ACHN (cell line): Measurements from ENCODE around the gene CTSD.

ENCODE experiments used
- DNase-seq: peaks from one replicate; pipeline ENCODE4 v3.0.0-alpha.2; 2015
- in situ Hi-C: cut with HindIII; loops from 2 replicates; pipeline ENCODE4 v1.10.0; 2017; ENCODE audit warnings: low sequenced_read_pairs, low pct_ligation_motif_present, low pct_unique_long_range_greater_than_20kb

Gene CTSD

DNA sequence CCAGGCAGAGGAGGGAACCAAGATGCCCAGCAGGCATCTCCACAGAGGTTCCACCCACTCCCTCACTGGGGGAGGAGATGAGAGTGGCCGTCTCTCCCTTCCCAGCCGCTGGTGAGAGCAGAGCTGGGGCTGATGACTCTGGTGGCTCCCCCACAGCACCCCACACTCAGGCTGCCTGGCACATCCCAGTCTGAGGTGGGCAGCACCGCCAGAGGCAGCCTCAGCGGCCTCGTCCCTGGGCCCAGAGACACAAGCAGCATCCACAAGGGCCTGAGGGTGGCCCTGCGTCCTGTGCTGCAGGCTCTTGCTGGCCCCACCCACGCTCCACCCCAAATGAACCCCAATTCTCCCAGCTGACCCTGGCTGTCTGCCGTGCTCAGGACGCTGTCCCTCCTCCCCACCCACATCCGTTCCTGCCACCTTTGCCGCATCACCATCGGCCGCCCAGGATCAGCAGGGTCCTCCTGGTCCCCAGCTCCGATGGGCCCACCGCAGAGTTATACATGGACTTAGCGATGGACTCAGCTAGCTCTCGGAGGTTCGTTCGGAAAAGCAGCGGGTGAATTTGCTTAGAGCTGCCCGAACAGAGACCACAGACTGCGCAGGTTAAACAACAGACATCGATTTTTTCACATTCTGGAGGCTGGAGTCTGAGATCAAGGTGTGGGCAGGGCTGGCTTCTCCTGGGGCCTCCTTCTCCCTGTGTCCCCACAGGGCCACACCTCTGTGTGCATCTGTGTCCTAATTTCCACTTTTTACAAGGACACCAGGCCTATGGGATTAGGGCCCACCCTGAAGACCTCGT, 20.2 kb upstream of the CTSD start:
- DNase-seq: no peak

GRCh38 chr11:1782831-1783724, 19.4 kb upstream of the CTSD start:
- DNase-seq: no peak
- in situ Hi-C loops: no loop called here

More for the DNA sequence above, 20.2 kb upstream of the CTSD start:
- in situ Hi-C loops: no loop called here

DNA sequence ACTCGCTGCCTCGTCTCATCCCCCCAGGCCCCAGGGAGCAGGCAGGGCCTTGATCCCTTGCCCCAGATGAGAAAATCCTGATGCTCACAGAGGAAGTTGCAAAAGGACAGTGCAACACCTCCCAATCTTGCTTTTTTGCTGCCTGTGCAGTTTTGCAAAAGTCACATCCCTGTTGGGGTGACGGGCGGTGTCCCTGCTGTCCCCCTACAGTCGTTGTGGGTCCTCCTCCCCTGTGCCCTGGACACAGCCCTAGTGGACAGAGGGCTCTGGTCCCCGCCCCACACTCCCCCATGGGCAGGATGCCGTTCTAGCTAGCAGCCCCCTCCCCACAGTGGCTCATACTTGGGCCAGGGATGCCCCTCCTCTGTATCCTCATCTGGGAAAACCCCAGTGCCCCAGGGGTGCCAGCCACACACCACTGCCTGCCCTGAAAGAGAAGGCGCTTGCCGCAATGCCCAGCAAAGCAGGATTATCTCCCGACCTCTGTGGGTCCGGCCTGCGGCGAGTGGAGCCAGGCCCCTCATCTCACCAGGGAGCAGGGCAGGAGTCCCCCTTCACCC, 18.4 kb upstream of the CTSD start:
- DNase-seq: no peak
- in situ Hi-C loops: no loop called here

- in situ Hi-C loops: no loop called here
- no peak for DNase-seq
These were observed 17.9 kb upstream of the CTSD start for GRCh38 chr11:1781593-1781975.

GRCh38 chr11:1780700-1781592, 17.2 kb upstream of the CTSD start:
- in situ Hi-C loops: no loop called here
- no peak for DNase-seq

GRCh38 chr11:1779806-1780699, 16.3 kb upstream of the CTSD start:
- in situ Hi-C loops: no loop called here

GRCh38 chr11:1779034-1779805, 15.5 kb upstream of the CTSD start:
- DNase-seq: no peak
- in situ Hi-C loops: no loop called here

More at GRCh38 chr11:1779806-1780699, 16.3 kb upstream of the CTSD start:
- DNase-seq: no peak

DNA sequence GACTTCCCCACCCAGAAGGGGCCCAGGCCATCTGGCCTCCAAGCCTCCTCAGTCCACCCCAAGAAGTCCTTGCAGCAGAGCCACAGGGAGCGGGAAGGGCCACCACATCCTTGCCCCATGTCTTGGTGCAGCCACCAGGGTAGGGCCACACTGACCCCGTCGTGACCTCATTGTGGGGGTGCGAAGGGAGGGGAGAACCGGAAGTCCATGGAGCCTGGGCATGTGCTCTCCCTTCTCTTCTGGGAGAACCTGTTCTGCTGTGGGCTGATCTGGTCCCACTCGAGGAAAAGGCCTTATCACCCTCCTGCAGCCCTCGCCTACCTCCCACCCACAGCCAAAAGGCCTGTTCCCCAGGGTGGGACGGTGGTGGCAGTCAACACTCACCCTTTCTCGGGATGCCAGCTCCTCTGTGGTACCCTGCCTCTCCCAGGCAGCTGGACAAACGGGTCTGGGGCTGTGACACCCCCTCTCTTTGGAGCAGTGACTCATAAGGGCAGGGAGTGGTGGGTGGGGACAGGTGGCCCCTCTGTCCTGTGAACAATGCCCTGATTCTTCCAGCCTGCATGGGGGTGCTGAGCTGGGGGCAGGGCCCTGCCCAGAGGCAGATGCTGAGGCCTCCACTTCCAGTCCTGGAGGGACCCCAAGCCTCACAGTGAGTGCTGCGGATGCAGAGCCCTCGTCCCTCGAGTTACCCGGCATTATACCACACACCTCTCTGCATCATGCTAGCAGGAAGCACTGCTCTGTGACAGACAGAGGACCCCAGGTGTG, 14.6 kb upstream of the CTSD start:
- in situ Hi-C loops: no loop called here

DNA sequence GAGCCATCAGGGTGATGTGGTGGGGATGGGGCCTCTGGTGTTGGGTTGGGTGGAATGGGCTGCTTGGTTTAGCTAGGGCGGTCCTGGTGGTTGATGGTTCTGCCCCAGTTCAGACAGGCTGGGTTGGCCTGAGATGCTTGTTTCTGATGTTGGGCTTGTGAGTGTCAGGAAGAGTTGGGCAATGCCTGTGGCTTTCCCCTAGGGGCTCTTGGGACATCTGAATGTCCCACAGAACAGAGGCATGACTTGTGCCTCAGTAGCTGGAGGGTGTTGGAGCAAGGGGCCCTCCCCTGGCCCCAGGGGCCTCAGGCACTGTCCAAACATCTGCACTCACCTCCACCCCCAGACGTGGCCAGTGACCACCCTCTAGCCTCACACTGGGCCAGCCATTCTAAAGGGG, 14.0 kb upstream of the CTSD start:
- no peak for DNase-seq
- in situ Hi-C loops: no loop called here

More for the DNA sequence above, 14.6 kb upstream of the CTSD start:
- no peak for DNase-seq

- no peak for DNase-seq
These were observed 13.4 kb upstream of the CTSD start for GRCh38 chr11:1776944-1777715.

DNA sequence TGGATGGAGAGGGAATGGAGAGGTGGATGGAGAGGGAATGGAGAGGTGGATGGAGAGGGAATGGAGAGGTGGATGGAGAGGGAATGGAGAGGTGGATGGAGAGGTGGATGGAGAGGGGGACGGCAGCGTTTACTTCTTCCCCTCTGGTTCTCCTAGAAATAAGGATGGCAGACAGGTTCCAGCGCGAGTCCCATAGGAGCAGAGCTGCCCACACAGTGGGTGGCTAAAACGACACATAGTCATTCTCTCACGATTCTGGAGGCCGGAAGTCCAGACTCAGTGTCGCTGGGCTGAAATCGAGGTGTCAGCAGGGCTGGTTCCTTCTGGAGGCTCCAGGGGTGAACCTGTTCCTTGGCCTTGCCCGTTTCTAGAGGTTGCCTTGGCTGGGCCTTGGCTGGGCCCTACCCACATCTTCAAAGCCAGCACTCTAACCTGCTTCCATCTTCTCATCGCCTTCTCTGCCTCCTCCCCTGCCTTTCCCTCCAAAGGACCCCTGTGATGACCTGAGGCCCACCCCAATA, 12.7 kb upstream of the CTSD start:
- in situ Hi-C loops: no loop called here
- DNase-seq: no peak

More at GRCh38 chr11:1776944-1777715, 13.4 kb upstream of the CTSD start:
- in situ Hi-C loops: no loop called here

GRCh38 chr11:1774886-1775285, 11.2 kb upstream of the CTSD start:
- DNase-seq: no peak
- in situ Hi-C loops: no loop called here

- in situ Hi-C loops: no loop called here
- DNase-seq: no peak
These were observed 10.3 kb upstream of the CTSD start for GRCh38 chr11:1773994-1774550.

GRCh38 chr11:1773131-1773993, 9.6 kb upstream of the CTSD start:
- no peak for DNase-seq

More at GRCh38 chr11:1773131-1773993, 9.6 kb upstream of the CTSD start:
- in situ Hi-C loops: no loop called here
